HG03196 (cell line): ENCODE measurements around the gene FNDC11.
A peak's percentile ranks its signal among the peaks of the same experiment; 100 is the strongest.
"Not testable (repeated sequence)": the region's sequence is repeated elsewhere in the genome, so short reads cannot be mapped to it uniquely, and the experiment has no call there.

Source experiments
- ATAC-seq: cut with Tn5 transposase; IDR thresholded peaks from one replicate; pipeline ENCODE4 v1.9.1; 2021; ENCODE audit not compliant: unreplicated experiment

Gene FNDC11

DNA sequence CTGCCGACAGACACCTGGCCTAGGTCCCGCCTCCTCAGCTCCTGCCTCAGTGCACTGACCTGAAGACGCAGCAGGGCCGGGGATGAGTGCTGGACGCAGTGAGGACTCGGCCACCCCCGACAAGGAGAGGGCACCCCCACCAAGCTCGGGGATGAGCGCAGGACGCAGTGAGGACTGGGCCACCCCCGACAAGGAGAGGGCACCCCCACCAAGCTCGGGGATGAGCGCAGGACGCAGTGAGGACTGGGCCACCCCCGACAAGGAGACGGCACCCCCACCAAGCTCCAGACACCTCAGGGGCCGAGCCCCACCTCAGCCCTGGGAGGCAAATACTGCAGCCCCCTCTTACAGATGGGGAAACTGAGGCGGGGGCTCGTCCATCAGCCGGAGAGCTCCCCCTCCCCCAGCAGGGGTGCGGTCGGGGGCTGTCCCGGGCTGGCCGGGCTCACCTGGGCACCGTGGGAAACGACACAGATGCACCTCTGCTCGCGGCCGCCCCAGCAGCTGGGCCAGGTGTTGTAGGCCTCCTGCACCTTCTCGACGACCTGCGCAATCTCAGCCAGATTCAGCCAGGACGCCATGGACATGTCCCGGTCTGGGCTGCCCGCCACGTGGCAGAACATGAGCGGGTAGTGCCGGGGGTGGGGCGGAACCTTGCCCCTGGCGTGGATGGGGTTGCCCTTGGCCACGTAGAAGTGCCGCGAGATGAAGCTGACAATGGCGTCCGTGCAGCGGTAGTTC lies 12.6 kb downstream of the FNDC11 start:
- ATAC-seq = no peak

DNA sequence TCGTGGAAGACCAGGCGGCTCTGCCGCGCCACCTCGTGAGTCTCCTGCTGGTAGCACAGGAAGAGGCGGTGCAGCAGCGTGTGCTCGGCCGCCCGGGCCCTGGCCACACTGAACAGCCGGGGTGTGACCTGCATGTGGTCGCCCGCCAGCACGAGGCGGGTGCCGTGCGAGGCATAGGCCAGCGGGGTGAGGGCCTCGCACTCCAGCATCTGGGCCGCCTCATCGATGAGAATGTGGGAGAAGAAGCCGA lies 13.1 kb downstream of the FNDC11 start:
- no peak for ATAC-seq

- ATAC-seq = peak; percentile 63
Measured at GRCh38 chr20:63567386-63568169, 13.6 kb downstream of the FNDC11 start.

DNA sequence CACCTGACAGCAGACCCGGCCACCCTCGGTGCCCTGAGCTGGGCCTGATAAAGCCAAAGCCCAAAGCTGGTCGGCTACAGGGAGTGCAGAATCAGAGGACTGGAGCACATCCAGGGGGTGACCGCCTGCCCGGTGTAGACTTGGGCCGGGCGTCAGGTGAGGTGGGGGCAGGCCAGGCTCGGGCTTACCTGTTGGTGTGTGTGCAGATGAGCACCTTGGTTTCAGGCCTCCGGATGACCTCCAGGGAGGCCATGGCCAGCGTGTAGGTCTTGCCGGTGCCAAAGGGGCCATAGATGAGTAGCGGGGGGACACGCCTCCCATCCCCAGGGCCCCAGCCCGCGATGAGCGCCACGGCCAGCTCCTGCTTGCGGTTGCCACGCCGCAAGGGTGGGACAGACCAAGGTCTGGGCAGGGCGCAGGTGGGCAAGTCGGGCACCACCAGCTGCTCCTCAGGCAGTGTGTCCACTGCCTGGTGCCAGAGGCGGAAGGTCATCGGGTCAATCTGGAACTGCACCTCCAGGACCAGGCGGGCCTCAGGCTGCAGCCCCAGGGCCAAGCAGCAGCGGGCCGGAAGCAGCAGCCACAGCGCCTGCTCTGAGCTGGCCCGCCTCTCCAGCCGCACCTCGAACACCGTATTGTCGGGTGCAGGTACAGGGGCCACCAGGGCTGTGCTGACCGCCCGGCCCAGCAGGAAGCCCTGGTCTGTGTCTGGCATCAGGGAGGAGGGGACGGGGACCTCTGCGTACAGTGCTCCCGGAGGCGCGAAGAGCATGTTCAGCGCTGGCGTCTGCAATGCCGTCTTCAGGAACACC lies 14.4 kb downstream of the FNDC11 start:
- ATAC-seq = peak; percentile 11

- ATAC-seq = no peak
Measured at GRCh38 chr20:63568986-63569949, 15.3 kb downstream of the FNDC11 start.

GRCh38 chr20:63570281-63571086 lies 16.5 kb downstream of the FNDC11 start:
- no peak for ATAC-seq

DNA sequence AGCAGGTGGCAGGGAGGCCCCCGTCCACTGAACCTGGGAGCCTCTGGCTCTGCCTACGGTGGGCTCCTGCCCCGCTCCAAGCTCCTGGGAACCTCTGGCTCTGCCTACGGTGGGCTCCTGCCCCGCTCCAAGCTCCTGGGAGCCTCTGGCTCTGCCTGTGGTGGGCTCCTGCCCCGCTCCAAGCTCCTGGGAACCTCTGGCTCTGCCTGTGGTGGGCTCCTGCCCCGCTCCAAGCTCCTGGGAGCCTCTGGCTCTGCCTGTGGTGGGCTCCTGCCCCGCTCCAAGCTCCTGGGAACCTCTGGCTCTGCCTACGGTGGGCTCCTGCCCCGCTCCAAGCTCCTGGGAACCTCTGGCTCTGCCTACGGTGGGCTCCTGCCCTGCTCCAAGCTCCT lies 17.1 kb downstream of the FNDC11 start:
- ATAC-seq = not testable (repeated sequence)

DNA sequence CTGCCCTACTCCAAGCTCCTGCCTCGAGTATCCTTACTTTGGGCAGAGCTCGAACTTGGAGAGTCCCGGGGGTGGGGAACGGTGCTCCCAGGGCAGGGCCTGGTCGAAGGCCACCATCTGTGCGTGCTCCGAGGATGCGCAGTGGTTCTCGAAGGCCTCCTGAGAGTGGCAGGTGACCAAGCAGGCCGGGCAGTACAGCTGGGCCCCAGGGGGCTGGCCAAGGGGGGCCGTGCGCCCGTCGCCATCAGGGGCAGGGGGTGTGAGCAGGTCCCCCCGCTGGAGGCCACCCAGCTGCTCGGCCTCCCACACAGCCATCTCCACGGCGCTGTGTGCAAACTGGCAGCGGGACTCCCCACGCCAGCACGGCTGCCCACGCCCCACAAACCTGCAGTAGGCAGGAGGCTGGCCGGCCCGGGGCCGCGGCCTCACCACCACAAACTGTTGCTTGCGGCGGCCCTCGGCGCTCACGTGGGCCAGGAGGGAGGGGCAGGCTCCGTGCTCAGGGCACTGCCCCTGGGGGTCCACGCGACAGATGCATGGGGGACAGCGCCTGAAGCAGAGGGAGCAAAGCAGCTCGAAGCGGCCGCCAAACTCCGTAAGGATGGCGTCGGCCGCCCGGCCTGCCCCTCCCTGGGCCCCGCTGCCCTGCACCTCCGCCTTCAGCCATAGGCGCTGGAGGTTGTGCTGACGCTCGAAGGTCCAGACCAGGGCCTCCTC lies 18.3 kb downstream of the FNDC11 start:
- ATAC-seq = no peak

DNA sequence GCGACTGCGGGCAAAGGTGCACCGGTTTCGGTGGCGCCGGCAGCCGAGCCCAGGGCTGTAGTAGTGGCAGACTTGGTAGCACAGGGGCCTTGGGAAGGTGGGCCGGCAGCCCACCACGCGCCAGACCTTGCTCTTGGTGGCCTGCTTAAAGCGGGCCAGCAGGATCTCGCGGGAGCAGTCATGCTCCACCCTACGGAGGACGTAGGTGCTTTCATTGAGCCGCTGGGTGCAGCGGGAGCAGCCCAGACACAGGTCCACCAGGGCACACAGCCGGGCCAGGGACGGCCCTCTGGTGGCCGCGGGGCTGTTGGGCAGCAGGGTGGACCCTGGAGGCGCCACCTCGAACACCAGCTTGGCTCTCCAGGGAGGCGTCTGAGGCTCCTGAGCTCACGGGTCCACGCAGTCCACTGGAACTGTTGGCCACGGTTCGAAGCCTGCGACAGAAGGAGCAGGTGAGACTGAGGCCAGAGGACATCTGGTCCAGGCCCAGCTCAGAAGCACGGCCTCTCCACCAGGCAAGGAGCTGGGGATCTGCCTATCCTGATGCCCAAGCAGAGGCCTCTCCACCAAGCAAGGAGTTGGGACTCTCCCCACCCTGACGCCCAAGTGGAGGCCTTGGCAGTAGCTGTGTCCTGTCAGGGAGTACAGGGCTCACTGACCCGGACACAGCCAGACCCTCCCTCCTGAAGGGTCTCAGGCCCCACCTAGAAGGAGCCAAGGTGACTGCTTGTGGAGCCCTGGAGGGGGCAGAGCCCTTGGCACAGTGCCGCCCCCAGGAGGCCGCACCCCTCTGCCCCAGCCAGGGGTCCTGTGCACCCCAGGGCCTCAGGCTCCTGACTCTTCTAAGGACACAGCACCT lies 19.1 kb downstream of the FNDC11 start:
- ATAC-seq = no peak

- ATAC-seq = no peak
Measured at GRCh38 chr20:63573647-63574131, 19.7 kb downstream of the FNDC11 start.

- ATAC-seq = no peak
Measured at GRCh38 chr20:63574156-63574828, 20.3 kb downstream of the FNDC11 start, which contains the start of gene HELZ2. Gene HELZ2 (minus strand): TSS chr20:63574239. CDS start chr20:63572385, 1,854 bp downstream.

- no peak for ATAC-seq
Measured at GRCh38 chr20:63574829-63575743, 21.1 kb downstream of the FNDC11 start.

GRCh38 chr20:63576311-63576710 lies 22.4 kb downstream of the FNDC11 start:
- ATAC-seq = no peak

DNA sequence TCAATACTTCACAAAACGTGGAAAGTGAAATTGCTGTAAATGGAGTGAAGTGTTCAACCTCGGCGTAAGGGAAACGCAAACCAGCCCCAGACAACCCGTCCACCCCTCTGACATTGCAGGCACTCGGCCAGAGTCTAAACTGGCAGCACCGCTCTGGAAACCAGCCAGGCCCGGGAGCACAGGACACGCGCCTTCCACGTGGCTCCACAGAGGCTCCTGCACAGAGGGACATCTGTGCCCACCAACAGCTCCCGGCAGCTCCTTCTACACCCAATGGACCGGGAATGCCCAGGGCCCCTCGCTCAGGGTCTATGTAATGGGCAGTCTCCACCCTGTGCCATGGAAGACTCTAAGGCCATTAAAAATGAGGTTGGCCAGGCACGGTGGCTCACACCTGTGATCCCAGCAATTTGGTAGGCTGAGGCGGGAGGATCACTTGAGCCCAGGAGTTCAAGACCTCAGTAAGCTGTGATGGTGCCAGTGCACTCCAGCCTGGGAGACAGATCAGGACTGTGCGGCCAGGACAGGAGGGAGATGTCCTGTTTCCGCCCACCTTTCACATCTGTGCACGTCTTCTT lies 23.4 kb downstream of the FNDC11 start:
- ATAC-seq = no peak

DNA sequence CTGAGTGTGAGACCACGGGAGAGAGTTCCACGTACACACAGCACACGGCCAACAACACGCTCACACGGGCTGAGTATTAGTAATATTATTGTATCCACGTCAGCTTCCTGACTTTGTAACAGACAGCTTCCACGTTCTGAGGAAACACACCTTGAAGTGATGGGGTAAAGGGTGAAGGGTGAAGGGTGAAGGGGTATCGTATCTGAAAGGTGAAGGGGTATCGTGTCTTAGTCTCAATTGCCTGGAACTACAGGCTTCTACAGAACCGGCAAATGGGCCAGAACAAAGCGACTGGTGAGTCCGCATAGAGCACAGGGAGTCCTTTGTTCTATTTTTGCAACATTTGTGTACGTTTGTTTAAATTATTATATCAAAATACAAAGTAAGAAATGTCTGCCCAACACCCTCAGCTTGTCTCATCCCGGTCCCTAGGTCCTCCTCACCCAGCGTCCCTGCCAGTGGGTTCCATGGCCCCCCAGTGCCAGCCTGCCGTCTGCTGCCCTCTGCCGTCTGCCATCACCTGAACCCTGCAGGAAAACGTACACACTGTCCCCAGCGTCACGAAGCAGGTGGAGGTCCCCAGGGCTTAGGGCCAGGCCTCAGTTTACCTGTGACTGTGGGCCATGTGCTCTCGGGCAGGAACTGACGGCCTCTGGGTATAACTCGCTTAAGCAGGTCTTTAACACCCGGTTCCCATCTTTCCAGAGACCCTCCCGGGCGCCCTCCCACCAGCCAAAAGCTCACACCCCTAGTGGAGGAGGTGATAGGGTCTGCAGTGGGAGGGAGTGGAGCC lies 24.5 kb downstream of the FNDC11 start:
- no peak for ATAC-seq
